Measurements from ENCODE around the gene JAKMIP3. TPM values are rescaled to one million over a fixed set of nuclear protein-coding genes. Genes with fewer than 3 reads are reported as not detected.
A peak's percentile ranks its signal among the peaks of the same experiment; 100 is the strongest.

The JAKMIP3 gene
- total RNA-seq, 1 donor from 2014 or later, result 0.44 TPM

- H3K4me3 Mint-ChIP-seq (ENCODE audit: unreplicated experiment), result peak overlapping the region; percentile 79
These were observed 28.7 kb upstream of the JAKMIP3 start for GRCh38 chr10:132036887-132037675.

GRCh38 chr10:132037676-132037975 lies 28.1 kb upstream of the JAKMIP3 start:
- H3K27ac Mint-ChIP-seq (ENCODE audit: unreplicated experiment), result peak overlapping the region; percentile 14
- peaks cover 13% of the 10 kb centered on the region for H3K27me3 Mint-ChIP-seq (ENCODE audit: unreplicated experiment)
- H3K4me1 Mint-ChIP-seq (ENCODE audit: low read depth, unreplicated experiment), result no peaks in the 10 kb centered on the region
- no peaks in the 10 kb centered on the region for H3K9me3 Mint-ChIP-seq (ENCODE audit: unreplicated experiment)
- DNase-seq, result no peak
- peaks cover 9% of the 10 kb centered on the region for H3K36me3 Mint-ChIP-seq (ENCODE audit: unreplicated experiment)
- no peak for TF ChIP-seq CTCF (IDR thresholded peaks at IDR 0.05; ENCODE audit: partially characterized antibody, unreplicated experiment)
- peak overlapping the region; percentile 79 for H3K4me3 Mint-ChIP-seq (ENCODE audit: unreplicated experiment)

More at GRCh38 chr10:132036887-132037675, 28.7 kb upstream of the JAKMIP3 start:
- Mint-ChIP-seq H3K9me3 (ENCODE audit: unreplicated experiment) (no peaks in the 10 kb centered on the region), H3K27me3 (ENCODE audit: unreplicated experiment) (peaks cover 13% of the 10 kb centered on the region), H3K4me1 (ENCODE audit: low read depth, unreplicated experiment) (no peaks in the 10 kb centered on the region), H3K36me3 (ENCODE audit: unreplicated experiment) (peaks cover 9% of the 10 kb centered on the region), H3K27ac (ENCODE audit: unreplicated experiment) (peak overlapping the region; percentile 14)
- DNase-seq, result peak; percentile 41
- TF ChIP-seq CTCF (IDR thresholded peaks at IDR 0.05; ENCODE audit: partially characterized antibody, unreplicated experiment), result no peak

- H3K27ac Mint-ChIP-seq (ENCODE audit: unreplicated experiment), result no peak overlapping the region
- no peak overlapping the region for H3K4me3 Mint-ChIP-seq (ENCODE audit: unreplicated experiment)
- H3K4me1 Mint-ChIP-seq (ENCODE audit: low read depth, unreplicated experiment), result peaks cover 2% of the 10 kb centered on the region
- H3K9me3 Mint-ChIP-seq (ENCODE audit: unreplicated experiment), result no peaks in the 10 kb centered on the region
- no peak for TF ChIP-seq CTCF (IDR thresholded peaks at IDR 0.05; ENCODE audit: partially characterized antibody, unreplicated experiment)
- H3K36me3 Mint-ChIP-seq (ENCODE audit: unreplicated experiment), result peaks cover 6% of the 10 kb centered on the region
- peaks cover 13% of the 10 kb centered on the region for H3K27me3 Mint-ChIP-seq (ENCODE audit: unreplicated experiment)
- DNase-seq, result no peak
These were observed 26.4 kb upstream of the JAKMIP3 start for GRCh38 chr10:132039371-132039770.

DNA sequence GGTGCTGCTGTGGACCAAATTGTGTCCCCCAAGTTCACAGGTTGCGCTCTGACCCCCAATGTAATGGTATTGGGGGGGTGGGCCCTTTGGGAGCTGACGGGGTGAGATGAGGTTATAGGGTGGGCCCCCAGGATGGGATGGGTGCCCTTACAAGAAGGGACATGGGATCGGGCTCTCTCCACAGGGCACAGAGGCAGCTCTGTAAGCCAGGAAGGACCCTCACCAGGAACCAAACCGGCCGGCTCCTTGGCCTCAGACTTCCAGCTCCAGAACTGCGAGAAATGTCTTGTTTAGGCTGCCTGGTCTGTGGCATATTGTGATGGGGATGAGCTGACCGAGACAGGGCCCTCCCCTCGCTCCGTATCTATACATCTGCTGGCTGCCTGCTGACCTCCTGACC lies 25.7 kb upstream of the JAKMIP3 start:
- H3K27ac Mint-ChIP-seq (ENCODE audit: unreplicated experiment), result no peak overlapping the region
- no peaks in the 10 kb centered on the region for H3K36me3 Mint-ChIP-seq (ENCODE audit: unreplicated experiment)
- peaks cover 2% of the 10 kb centered on the region for H3K4me1 Mint-ChIP-seq (ENCODE audit: low read depth, unreplicated experiment)
- H3K9me3 Mint-ChIP-seq (ENCODE audit: unreplicated experiment), result no peaks in the 10 kb centered on the region
- H3K4me3 Mint-ChIP-seq (ENCODE audit: unreplicated experiment), result no peak overlapping the region
- TF ChIP-seq CTCF (IDR thresholded peaks at IDR 0.05; ENCODE audit: partially characterized antibody, unreplicated experiment), result no peak
- peaks cover 14% of the 10 kb centered on the region for H3K27me3 Mint-ChIP-seq (ENCODE audit: unreplicated experiment)
- DNase-seq, result no peak

GRCh38 chr10:132041340-132041739 lies 24.4 kb upstream of the JAKMIP3 start:
- Mint-ChIP-seq H3K9me3 (ENCODE audit: unreplicated experiment) (no peaks in the 10 kb centered on the region), H3K4me3 (ENCODE audit: unreplicated experiment) (no peak overlapping the region), H3K4me1 (ENCODE audit: low read depth, unreplicated experiment) (peaks cover 2% of the 10 kb centered on the region), H3K36me3 (ENCODE audit: unreplicated experiment) (no peaks in the 10 kb centered on the region), H3K27ac (ENCODE audit: unreplicated experiment) (no peak overlapping the region), H3K27me3 (ENCODE audit: unreplicated experiment) (peaks cover 8% of the 10 kb centered on the region)
- no peak for TF ChIP-seq CTCF (IDR thresholded peaks at IDR 0.05; ENCODE audit: partially characterized antibody, unreplicated experiment)
- no peak for DNase-seq
